Stimulated activated CD4-positive, alpha-beta T cell treated with anti-CD3 and anti-CD28 coated beads, Interleukin-2, amount 100 ng/mL, for 48 hours (primary cell): Measurements from ENCODE around the gene JPH2.
A peak's percentile ranks its signal among the peaks of the same experiment; 100 is the strongest.
"Not testable (repeated sequence)": the region's sequence is repeated elsewhere in the genome, so short reads cannot be mapped to it uniquely, and the experiment has no call there.

ENCODE experiments used
- DNase-seq, 2 donors: peaks; one replicate each; pipeline ENCODE4 v3.0.0-alpha.2; 2020

JPH2 gene

GRCh38 chr20:44187054-44187771, at the start of gene JPH2:
TSS of gene JPH2 (minus strand) at chr20:44187188. CDS start at chr20:44186705, 483 bp downstream.
- no peak for DNase-seq

- no peak for DNase-seq
These were observed 48.7 kb upstream of the JPH2 start for GRCh38 chr20:44235702-44236101.

- no peak for DNase-seq
These were observed 47.8 kb upstream of the JPH2 start for GRCh38 chr20:44234566-44235317.

GRCh38 chr20:44233436-44234016, 46.5 kb upstream of the JPH2 start:
- no peak for DNase-seq

- DNase-seq: not testable (repeated sequence)
These were observed 45.5 kb upstream of the JPH2 start for GRCh38 chr20:44232469-44232856.

GRCh38 chr20:44231713-44232468, 44.9 kb upstream of the JPH2 start:
- no peak for DNase-seq

GRCh38 chr20:44231193-44231592, 44.2 kb upstream of the JPH2 start:
- DNase-seq: no peak

- no peak for DNase-seq
These were observed 41.7 kb upstream of the JPH2 start for GRCh38 chr20:44228465-44229258.

GRCh38 chr20:44224637-44225036, 37.6 kb upstream of the JPH2 start:
- DNase-seq: no peak

- no peak for DNase-seq
These were observed 36.7 kb upstream of the JPH2 start for GRCh38 chr20:44223721-44224120.

GRCh38 chr20:44222633-44223368, 35.8 kb upstream of the JPH2 start:
- DNase-seq: no peak

- DNase-seq: no peak
These were observed 35.0 kb upstream of the JPH2 start for GRCh38 chr20:44222027-44222426.

- no peak for DNase-seq
These were observed 34.5 kb upstream of the JPH2 start for GRCh38 chr20:44221368-44221954.

- no peak for DNase-seq
These were observed 32.8 kb upstream of the JPH2 start for GRCh38 chr20:44219791-44220190.

- DNase-seq: no peak
These were observed 32.3 kb upstream of the JPH2 start for GRCh38 chr20:44219170-44219730.

- no peak for DNase-seq
These were observed 31.5 kb upstream of the JPH2 start for GRCh38 chr20:44218446-44218845.

- DNase-seq: peak; percentile 63 to 66
These were observed 30.5 kb upstream of the JPH2 start for GRCh38 chr20:44217342-44218092.

GRCh38 chr20:44215125-44215524, 28.1 kb upstream of the JPH2 start:
- peak; percentile 58 to 61 for DNase-seq

GRCh38 chr20:44212792-44213191, 25.8 kb upstream of the JPH2 start:
- no peak for DNase-seq
